ENCODE data around the gene CBX5. TPM values are rescaled to one million over a fixed set of nuclear protein-coding genes. Genes with fewer than 3 reads are reported as not detected.
A peak's percentile ranks its signal among the peaks of the same experiment; 100 is the strongest.
"Not testable (repeated sequence)": the region's sequence is repeated elsewhere in the genome, so short reads cannot be mapped to it uniquely, and the experiment has no call there.

The CBX5 gene
- 261 and 271 TPM in 2 replicates for total RNA-seq
- long read RNA-seq, full-length matches to known transcripts: 107 of 133 reads
- long read RNA-seq, partial matches to known transcripts: 8 of 133 reads
- long read RNA-seq, other reads (novel, unspliced or antisense): 18 of 133 reads

GRCh38 chr12:54279632-54280467 is at the start of gene CBX5:
Gene CBX5 (minus strand): TSS chr12:54280122. CDS start chr12:54257650, 22,472 bp downstream.
- Mint-ChIP-seq H3K4me1 (ENCODE audit: low read depth) (peaks cover 48% of the 10 kb centered on the region), H3K4me3 (ENCODE audit: low read depth) (no peak within 1 kb of the TSS)
- TF ChIP-seq CTCF (IDR thresholded peaks at IDR 0.05; ENCODE audit: unreplicated experiment): no peak

GRCh38 chr12:54328595-54329337 is 48.8 kb upstream of the CBX5 start:
- Mint-ChIP-seq H3K4me1 (ENCODE audit: low read depth) (peaks cover 24% of the 10 kb centered on the region), H3K27ac (peak overlapping the region; percentile 50), H3K36me3 (ENCODE audit: insufficient read depth) (peaks cover 2% of the 10 kb centered on the region), H3K27me3 (no peaks in the 10 kb centered on the region), H3K9me3 (ENCODE audit: low read depth) (no peaks in the 10 kb centered on the region), H3K4me3 (ENCODE audit: low read depth) (no peak overlapping the region)
- no peak for TF ChIP-seq CTCF (IDR thresholded peaks at IDR 0.05; ENCODE audit: unreplicated experiment)
- no peak for DNase-seq (ENCODE audit: low spot score, unreplicated experiment)

More at GRCh38 chr12:54279632-54280467, at the start of gene CBX5:
- Mint-ChIP-seq H3K27ac (no peak within 1 kb of the TSS), H3K27me3 (no peaks in the 10 kb centered on the region), H3K9me3 (ENCODE audit: low read depth) (no peaks in the 10 kb centered on the region), H3K36me3 (ENCODE audit: insufficient read depth) (peaks cover 33% of the 10 kb centered on the region)
- DNase-seq (ENCODE audit: low spot score, unreplicated experiment): peak; percentile 99

- Mint-ChIP-seq H3K27ac (peak overlapping the region; percentile 99), H3K4me3 (ENCODE audit: low read depth) (peak overlapping the region; percentile 98), H3K4me1 (ENCODE audit: low read depth) (peaks cover 23% of the 10 kb centered on the region)
- DNase-seq (ENCODE audit: low spot score, unreplicated experiment); H3K36me3 Mint-ChIP-seq (ENCODE audit: insufficient read depth); H3K9me3 Mint-ChIP-seq (ENCODE audit: low read depth); H3K27me3 Mint-ChIP-seq: not testable (repeated sequence)
Measured at GRCh38 chr12:54325442-54326109, 45.7 kb upstream of the CBX5 start.

- H3K4me1 Mint-ChIP-seq (ENCODE audit: low read depth): peaks cover 16% of the 10 kb centered on the region
- peak; percentile 75 for TF ChIP-seq CTCF (IDR thresholded peaks at IDR 0.05; ENCODE audit: unreplicated experiment)
- no peaks in the 10 kb centered on the region for H3K27me3 Mint-ChIP-seq
- H3K4me3 Mint-ChIP-seq (ENCODE audit: low read depth): peak within 1 kb of the TSS; percentile 98
- peak within 1 kb of the TSS; percentile 99 for H3K27ac Mint-ChIP-seq
- H3K9me3 Mint-ChIP-seq (ENCODE audit: low read depth): no peaks in the 10 kb centered on the region
- no peaks in the 10 kb centered on the region for H3K36me3 Mint-ChIP-seq (ENCODE audit: insufficient read depth)
- DNase-seq (ENCODE audit: low spot score, unreplicated experiment): peak; percentile 85
Measured at GRCh38 chr12:54324617-54325441, 44.9 kb upstream of the CBX5 start, which contains the start of gene COPZ1. Gene COPZ1 (plus strand): TSS chr12:54325131. CDS start chr12:54325164, 33 bp downstream.

GRCh38 chr12:54321363-54321762 is 41.4 kb upstream of the CBX5 start:
- H3K36me3 Mint-ChIP-seq (ENCODE audit: insufficient read depth): no peaks in the 10 kb centered on the region
- no peak overlapping the region for H3K27ac Mint-ChIP-seq
- no peaks in the 10 kb centered on the region for H3K9me3 Mint-ChIP-seq (ENCODE audit: low read depth)
- TF ChIP-seq CTCF (IDR thresholded peaks at IDR 0.05; ENCODE audit: unreplicated experiment): no peak
- H3K27me3 Mint-ChIP-seq: no peaks in the 10 kb centered on the region
- no peak for DNase-seq (ENCODE audit: low spot score, unreplicated experiment)
- H3K4me1 Mint-ChIP-seq (ENCODE audit: low read depth): peaks cover 7% of the 10 kb centered on the region
- no peak overlapping the region for H3K4me3 Mint-ChIP-seq (ENCODE audit: low read depth)

GRCh38 chr12:54312309-54312708 is 32.4 kb upstream of the CBX5 start:
- H3K4me1 Mint-ChIP-seq (ENCODE audit: low read depth); DNase-seq (ENCODE audit: low spot score, unreplicated experiment); H3K36me3 Mint-ChIP-seq (ENCODE audit: insufficient read depth); H3K9me3 Mint-ChIP-seq (ENCODE audit: low read depth); H3K4me3 Mint-ChIP-seq (ENCODE audit: low read depth); H3K27me3 Mint-ChIP-seq; H3K27ac Mint-ChIP-seq: not testable (repeated sequence)
